Measurements from ENCODE around the gene CHRM1.

- TF ChIP-seq POLR2A (IDR thresholded peaks at IDR 0.05; ENCODE audit: low read depth, low read length) (no peak), POLR2AphosphoS5 (IDR thresholded peaks at IDR 0.05; ENCODE audit: low read depth, low read length) (no peak)
These were observed 45.3 kb downstream of the CHRM1 start for GRCh38 chr11:62875698-62876478.

All from GM12892 (cell line).